Left lung (tissue), 10 donors: Measurements from ENCODE around the gene F2. TPM values are rescaled to one million over a fixed set of nuclear protein-coding genes. Genes with fewer than 3 reads are reported as not detected.

ENCODE experiments used
- ATAC-seq: fragments of 200-7000 bp; cut with Tn5 transposase; one replicate; pipeline ENCODE4 v1.9.1; 2020; ENCODE audit warnings: moderate library complexity
- DNase-seq, 4 donors: peaks; one replicate each; pipeline ENCODE4 v3.0.0-alpha.2; 2013 to 2020
- H3K27ac ChIP-seq, 2 donors: fragments of 200-600 bp; sonication (generic) in 1 of 2; one replicate each; pipeline versions ENCODE4 v1.5.0 to v1.8.0; 2020 to 2021
- H3K27me3 ChIP-seq, 2 donors: fragments of 200-600 bp; sonication (generic) in 1 of 2; one replicate each; pipeline versions ENCODE4 v1.5.0 to v1.8.0; 2020 to 2021
- H3K36me3 ChIP-seq, 2 donors: fragments of 200-600 bp; sonication (generic) in 1 of 2; one replicate each; pipeline versions ENCODE4 v1.5.0 to v1.8.0; 2020 to 2021
- H3K4me1 ChIP-seq, 2 donors: fragments of 200-600 bp; one replicate each; pipeline ENCODE4 v1.8.0; 2021
- H3K4me3 ChIP-seq, 2 donors: fragments of 200-600 bp; sonication (generic) in 1 of 2; one replicate each; pipeline versions ENCODE4 v1.5.0 to v1.8.0; 2020 to 2021; ENCODE audit warnings: mild to moderate bottlenecking in 1 of 2
- H3K9me3 ChIP-seq, 2 donors: fragments of 200-600 bp; sonication (generic) in 1 of 2; one replicate each; pipeline versions ENCODE4 v1.5.0 to v1.8.0; 2020 to 2021
- intact Hi-C, 2 donors: fragments of 100-400 bp; cut with DNase I; formaldehyde crosslinking; loops; one replicate each; pipeline versions ENCODE4 v1.11.2 to v1.14.2; 2022
- polyA plus RNA-seq, 6 donors: library from polyadenylated mRNA; unstranded; fragments of 120-200 nt; gene quantifications; one replicate each; pipeline ENCODE4 v1.2.1, GENCODE V29; 2013; ENCODE audit not compliant: insufficient read length in 6 of 6
- total RNA-seq, 2 donors: library from RNA; stranded (reverse); fragmentation: NEBNext Ultra II Directional; extraction: Animal tissue kit (Norgen Biotek cat#: 25700); gene quantifications; one replicate each; pipeline ENCODE4 v1.2.1, GENCODE V29; 2021
- TF ChIP-seq, protein P1 (sequence below), 2 donors: fragments of 200-600 bp; sonication (generic) in 1 of 2; IDR thresholded peaks; one replicate each; pipeline versions ENCODE4 v1.5.0 to v1.8.0; 2021; ENCODE audit warnings: antibody characterized with exemption in 2 of 2
- donor health status: DM: no; HTN: yes; CAD: no.
- donor health status: DM: no; HTN: no; CAD: no.

Gene F2
- total and polyA plus RNA-seq, 8 donors: 0.17 to 0.56 (median 0.42) TPM; not detected in 5

DNA sequence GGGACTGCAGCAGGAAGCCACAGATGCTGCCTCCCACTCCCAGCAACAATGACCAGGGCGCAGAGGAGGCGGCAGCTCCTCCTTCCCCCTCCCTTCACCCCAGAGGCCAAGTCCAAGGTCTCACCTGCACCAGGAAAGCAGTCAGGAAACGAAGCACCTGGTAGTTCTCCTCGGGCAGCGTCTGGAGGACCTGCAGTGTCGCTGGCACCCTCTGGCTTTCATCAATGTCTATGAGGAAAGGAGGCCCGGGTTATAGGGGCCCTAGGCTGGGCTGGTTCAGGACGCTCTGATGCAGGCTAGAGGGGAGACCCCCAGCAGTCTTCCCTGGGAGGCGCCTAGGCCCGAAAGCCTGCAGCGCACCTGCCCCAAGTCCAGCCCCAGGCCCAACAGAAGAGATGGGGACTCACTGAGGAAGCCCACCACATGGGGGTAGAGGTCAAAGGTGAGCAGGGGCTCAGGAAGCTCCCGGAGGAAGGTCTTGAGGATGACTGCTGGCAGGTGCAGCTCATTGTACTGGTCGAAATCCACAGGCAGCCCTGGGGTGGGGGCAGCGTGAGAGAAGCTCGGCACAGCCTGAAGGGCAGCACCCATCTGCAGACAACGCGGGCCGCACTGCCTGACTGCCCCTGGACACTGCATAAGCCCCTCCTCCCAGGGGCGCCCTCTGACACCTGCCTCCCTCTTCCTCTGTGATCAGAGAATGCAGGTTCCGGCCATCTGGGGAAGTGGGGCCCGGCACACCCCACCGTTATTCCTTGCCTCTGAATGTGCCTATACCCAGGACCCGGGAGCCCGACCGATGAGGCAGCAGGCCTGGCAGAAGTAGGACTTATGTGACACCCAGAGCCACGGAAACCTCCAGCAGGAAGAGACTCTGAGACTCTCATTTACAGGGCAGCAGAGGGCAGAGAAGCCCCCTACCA lies 39.5 kb upstream of the F2 start:
- peaks cover 3 to 72% of the 10 kb centered on the region in 2 donors for H3K36me3 ChIP-seq
- no peak for ATAC-seq
- intact Hi-C loops: no loop called here

DNA sequence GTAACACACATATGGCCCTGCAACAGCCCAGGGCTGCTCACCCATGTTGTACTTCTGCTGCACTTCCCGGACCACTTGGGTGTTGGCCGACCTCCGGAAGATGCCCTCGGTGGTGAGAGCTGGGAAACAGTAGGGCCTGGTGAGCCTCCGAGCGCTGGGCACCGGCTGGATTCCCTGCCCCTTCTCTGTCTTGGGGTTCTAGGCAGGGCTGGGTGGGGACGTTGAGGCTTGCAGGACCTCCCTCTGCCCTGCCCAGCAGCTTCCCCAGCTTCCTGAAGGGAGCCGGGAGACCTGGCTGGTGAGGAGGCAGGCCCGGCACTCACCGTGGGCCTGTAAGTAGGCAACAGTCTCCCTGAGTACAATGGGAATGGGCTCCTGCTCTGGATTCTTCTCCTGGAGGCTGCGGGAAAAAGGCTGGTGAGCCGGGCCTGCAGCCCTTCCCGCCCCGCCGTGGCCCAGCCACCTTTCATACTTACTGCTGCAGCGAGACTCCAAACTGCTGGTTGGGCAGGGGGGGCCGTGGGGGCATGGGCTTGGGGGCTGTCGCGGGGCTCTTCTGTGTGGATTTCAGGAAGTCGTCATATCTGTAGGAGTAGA lies 38.8 kb upstream of the F2 start:
- intact Hi-C loops: no loop called here
- DNase-seq (peak in 2 of 4 donors; percentile 12 to 67), ATAC-seq (no peak)
- H3K4me3 ChIP-seq: no peak overlapping the region
- TF ChIP-seq, protein P1, sequence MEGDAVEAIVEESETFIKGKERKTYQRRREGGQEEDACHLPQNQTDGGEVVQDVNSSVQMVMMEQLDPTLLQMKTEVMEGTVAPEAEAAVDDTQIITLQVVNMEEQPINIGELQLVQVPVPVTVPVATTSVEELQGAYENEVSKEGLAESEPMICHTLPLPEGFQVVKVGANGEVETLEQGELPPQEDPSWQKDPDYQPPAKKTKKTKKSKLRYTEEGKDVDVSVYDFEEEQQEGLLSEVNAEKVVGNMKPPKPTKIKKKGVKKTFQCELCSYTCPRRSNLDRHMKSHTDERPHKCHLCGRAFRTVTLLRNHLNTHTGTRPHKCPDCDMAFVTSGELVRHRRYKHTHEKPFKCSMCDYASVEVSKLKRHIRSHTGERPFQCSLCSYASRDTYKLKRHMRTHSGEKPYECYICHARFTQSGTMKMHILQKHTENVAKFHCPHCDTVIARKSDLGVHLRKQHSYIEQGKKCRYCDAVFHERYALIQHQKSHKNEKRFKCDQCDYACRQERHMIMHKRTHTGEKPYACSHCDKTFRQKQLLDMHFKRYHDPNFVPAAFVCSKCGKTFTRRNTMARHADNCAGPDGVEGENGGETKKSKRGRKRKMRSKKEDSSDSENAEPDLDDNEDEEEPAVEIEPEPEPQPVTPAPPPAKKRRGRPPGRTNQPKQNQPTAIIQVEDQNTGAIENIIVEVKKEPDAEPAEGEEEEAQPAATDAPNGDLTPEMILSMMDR (IDR thresholded peaks at IDR 0.05): no peak
- no peak overlapping the region for H3K27ac ChIP-seq
- H3K9me3 ChIP-seq: no peaks in the 10 kb centered on the region
- peaks cover 3 to 76% of the 10 kb centered on the region in 2 donors for H3K36me3 ChIP-seq
- H3K4me1 ChIP-seq: peaks cover 16 to 28% of the 10 kb centered on the region in 2 donors
- no peaks in the 10 kb centered on the region for H3K27me3 ChIP-seq

More for the DNA sequence above, 39.5 kb upstream of the F2 start:
- Histone ChIP-seq H3K4me1 (peaks cover 23 to 31% of the 10 kb centered on the region in 2 donors), H3K9me3 (no peaks in the 10 kb centered on the region), H3K27me3 (no peaks in the 10 kb centered on the region), H3K4me3 (no peak overlapping the region), H3K27ac (no peak overlapping the region)
- peak in 2 of 4 donors; percentile 25 to 75 for DNase-seq
- TF ChIP-seq, protein P1 (IDR thresholded peaks at IDR 0.05): no peak

DNA sequence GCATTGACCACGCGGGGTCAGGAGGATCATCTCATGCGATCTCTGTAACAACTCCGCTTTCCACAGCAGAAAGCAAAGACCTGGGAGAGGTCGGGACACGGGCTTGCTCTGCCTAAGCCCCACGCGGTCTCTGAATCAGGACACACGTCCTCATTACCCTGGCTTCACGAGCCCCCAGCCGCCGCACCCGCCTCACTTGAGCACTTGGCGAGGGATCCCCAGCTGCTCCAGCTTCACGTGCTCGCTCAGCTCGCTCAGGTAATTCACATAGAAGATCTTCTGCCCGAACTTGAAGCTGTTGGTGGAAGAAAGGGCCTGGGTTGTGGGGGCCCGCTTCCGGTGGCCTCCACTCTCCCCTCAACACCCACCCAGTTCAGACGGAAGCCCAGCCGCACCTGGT lies 38.2 kb upstream of the F2 start:
- Histone ChIP-seq H3K4me1 (peaks cover 11 to 24% of the 10 kb centered on the region in 2 donors), H3K4me3 (no peak overlapping the region), H3K27me3 (no peaks in the 10 kb centered on the region), H3K36me3 (peaks cover 3 to 82% of the 10 kb centered on the region in 2 donors), H3K9me3 (no peaks in the 10 kb centered on the region), H3K27ac (no peak overlapping the region)
- intact Hi-C loops: no loop called here
- ATAC-seq: no peak
- peak in 1 of 4 donors; percentile 69 for DNase-seq
- TF ChIP-seq, protein P1 (IDR thresholded peaks at IDR 0.05): no peak

DNA sequence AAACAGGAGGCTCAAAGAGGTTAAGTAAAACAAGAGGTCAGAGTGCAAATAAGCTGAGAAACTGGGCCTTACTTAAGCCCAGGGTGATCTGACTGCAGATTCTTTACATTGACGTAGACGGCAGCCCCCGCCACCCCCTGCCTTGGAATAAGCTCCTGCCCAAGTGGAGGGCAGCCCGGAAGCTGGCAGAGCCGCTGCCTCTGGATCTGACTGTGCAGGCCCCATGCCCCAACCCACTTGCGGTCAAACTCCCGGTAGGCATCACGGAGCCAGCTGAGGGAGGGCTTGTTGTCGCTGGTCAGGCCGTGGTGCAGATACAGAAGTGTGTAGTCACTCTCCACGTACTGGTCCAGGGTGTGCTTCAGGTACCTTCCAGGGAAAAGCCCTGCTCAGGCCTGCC lies 37.2 kb upstream of the F2 start:
- Histone ChIP-seq H3K4me1 (peaks cover under 1 to 14% of the 10 kb centered on the region in 2 donors), H3K9me3 (no peaks in the 10 kb centered on the region), H3K4me3 (no peak overlapping the region), H3K27ac (no peak overlapping the region), H3K27me3 (no peaks in the 10 kb centered on the region), H3K36me3 (peaks cover 3 to 89% of the 10 kb centered on the region in 2 donors)
- ATAC-seq (no peak), DNase-seq (no peak)
- TF ChIP-seq, protein P1 (IDR thresholded peaks at IDR 0.05): no peak
- intact Hi-C loops: no loop called here
